ENCODE results near the gene RFX4. TPM values are rescaled to one million over a fixed set of nuclear protein-coding genes. Genes with fewer than 3 reads are reported as not detected.
A peak's percentile ranks its signal among the peaks of the same experiment; 100 is the strongest.

The RFX4 gene
- total RNA-seq, 6 donors from 2014 or later = not detected

GRCh38 chr12:106732890-106733289, 150.1 kb downstream of the RFX4 start:
- no peak overlapping the region for H3K4me3 ChIP-seq
- ATAC-seq (ENCODE audit: low FRiP score in 2 of 2) (no peak), DNase-seq (peak in 1 of 2 donors; percentile 26)
- H3K9me3 ChIP-seq = no peaks in the 10 kb centered on the region
- no peaks in the 10 kb centered on the region for H3K4me1 ChIP-seq
- WGBS, 2 donors = 75 to 84% methylated on average over 5 of the region's 5 CpGs
- H3K27me3 ChIP-seq = no peaks in the 10 kb centered on the region
- TF ChIP-seq POLR2AphosphoS5 (IDR thresholded peaks at IDR 0.05) = no peak
- TF ChIP-seq CTCF (IDR thresholded peaks at IDR 0.05) = no peak
- no peak for TF ChIP-seq POLR2A (IDR thresholded peaks at IDR 0.05)
- TF ChIP-seq EP300 (IDR thresholded peaks at IDR 0.05) = no peak
- no peak overlapping the region for H3K27ac ChIP-seq
- H3K36me3 ChIP-seq = no peaks in the 10 kb centered on the region

GRCh38 chr12:106733660-106734059, 150.9 kb downstream of the RFX4 start:
- H3K4me3 ChIP-seq = no peak overlapping the region
- no peaks in the 10 kb centered on the region for H3K4me1 ChIP-seq
- no peak for ATAC-seq (ENCODE audit: low FRiP score in 2 of 2)
- H3K27ac ChIP-seq = no peak overlapping the region
- WGBS, 2 donors = 84 to 95% methylated on average over 4 of the region's 4 CpGs
- no peak for TF ChIP-seq CTCF (IDR thresholded peaks at IDR 0.05)
- TF ChIP-seq EP300 (IDR thresholded peaks at IDR 0.05) = no peak
- no peak for TF ChIP-seq POLR2AphosphoS5 (IDR thresholded peaks at IDR 0.05)
- no peak for TF ChIP-seq POLR2A (IDR thresholded peaks at IDR 0.05)
- no peaks in the 10 kb centered on the region for H3K9me3 ChIP-seq
- H3K27me3 ChIP-seq = no peaks in the 10 kb centered on the region
- H3K36me3 ChIP-seq = no peaks in the 10 kb centered on the region
- no peak for DNase-seq

GRCh38 chr12:106736051-106736957, 153.5 kb downstream of the RFX4 start:
- Histone ChIP-seq H3K27me3 (no peaks in the 10 kb centered on the region), H3K4me1 (no peaks in the 10 kb centered on the region), H3K27ac (no peak overlapping the region), H3K9me3 (no peaks in the 10 kb centered on the region), H3K4me3 (no peak overlapping the region), H3K36me3 (no peaks in the 10 kb centered on the region)
- no peak for DNase-seq
- no peak for ATAC-seq (ENCODE audit: low FRiP score in 2 of 2)
- WGBS, 2 donors = 61 to 66% methylated on average over 9 of the region's 9 CpGs
- TF ChIP-seq EP300 (IDR thresholded peaks at IDR 0.05) (no peak), POLR2AphosphoS5 (IDR thresholded peaks at IDR 0.05) (no peak), POLR2A (IDR thresholded peaks at IDR 0.05) (no peak), CTCF (IDR thresholded peaks at IDR 0.05) (no peak)

- ATAC-seq (ENCODE audit: low FRiP score in 2 of 2) = no peak
- 59 to 70% methylated on average over 4 of the region's 4 CpGs for WGBS, 2 donors
- no peak overlapping the region for H3K27ac ChIP-seq
- no peak overlapping the region for H3K4me3 ChIP-seq
- no peaks in the 10 kb centered on the region for H3K9me3 ChIP-seq
- no peaks in the 10 kb centered on the region for H3K27me3 ChIP-seq
- no peak for DNase-seq
- TF ChIP-seq EP300 (IDR thresholded peaks at IDR 0.05) (no peak), POLR2AphosphoS5 (IDR thresholded peaks at IDR 0.05) (no peak), POLR2A (IDR thresholded peaks at IDR 0.05) (no peak), CTCF (IDR thresholded peaks at IDR 0.05) (no peak)
- H3K36me3 ChIP-seq = no peaks in the 10 kb centered on the region
- no peaks in the 10 kb centered on the region for H3K4me1 ChIP-seq
These were observed 156.5 kb downstream of the RFX4 start for GRCh38 chr12:106739318-106739717.

Measured in upper lobe of left lung (tissue), 6 donors.